NCI-H345 (cell line): Measurements from ENCODE around the gene ATF5.

Source experiments
- DNase-seq: peaks from one replicate; lab custom pipeline; 2025; lab: John Stamatoyannopoulos, UW

The ATF5 gene

DNA sequence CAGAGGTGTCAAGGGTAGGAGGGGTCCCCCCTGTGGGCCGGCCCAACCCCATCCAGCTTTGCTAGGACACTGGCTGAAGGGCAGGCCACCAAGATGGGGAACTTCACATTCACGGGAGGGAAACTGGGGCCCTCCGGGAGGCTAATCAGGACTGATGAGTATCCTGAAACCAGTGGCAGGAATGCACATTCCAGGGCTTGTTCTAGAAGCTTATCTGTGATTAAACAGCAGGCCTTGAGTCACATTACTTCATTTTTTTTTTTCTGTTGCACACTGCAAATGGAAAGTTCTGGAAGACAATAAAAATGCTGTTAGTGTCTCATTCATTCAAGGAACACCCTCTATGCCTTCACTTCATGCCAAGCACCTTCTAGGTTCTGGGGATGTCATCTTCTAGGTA is 47.5 kb downstream of the ATF5 start:
- no peak for DNase-seq

DNA sequence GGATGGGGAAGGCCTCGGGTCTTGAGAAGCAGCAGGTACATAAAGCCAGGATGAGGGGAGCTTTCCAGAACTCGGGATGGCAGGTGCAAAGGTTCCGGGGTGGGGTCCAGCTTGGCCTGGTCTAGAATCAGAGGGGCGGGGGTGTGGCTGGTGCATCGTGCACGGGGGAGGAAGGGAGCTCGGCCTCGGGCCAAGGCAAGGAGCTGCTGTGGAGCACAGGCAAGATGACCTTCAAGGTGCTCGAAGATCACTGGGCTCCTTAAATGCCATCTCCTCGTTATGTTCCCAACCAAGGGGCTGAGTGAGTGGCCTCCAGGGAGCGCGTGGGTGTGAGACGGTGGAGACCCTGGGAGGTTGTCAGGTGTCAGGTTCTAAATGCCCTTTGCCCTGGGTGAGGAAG is 48.1 kb downstream of the ATF5 start:
- DNase-seq: no peak

DNA sequence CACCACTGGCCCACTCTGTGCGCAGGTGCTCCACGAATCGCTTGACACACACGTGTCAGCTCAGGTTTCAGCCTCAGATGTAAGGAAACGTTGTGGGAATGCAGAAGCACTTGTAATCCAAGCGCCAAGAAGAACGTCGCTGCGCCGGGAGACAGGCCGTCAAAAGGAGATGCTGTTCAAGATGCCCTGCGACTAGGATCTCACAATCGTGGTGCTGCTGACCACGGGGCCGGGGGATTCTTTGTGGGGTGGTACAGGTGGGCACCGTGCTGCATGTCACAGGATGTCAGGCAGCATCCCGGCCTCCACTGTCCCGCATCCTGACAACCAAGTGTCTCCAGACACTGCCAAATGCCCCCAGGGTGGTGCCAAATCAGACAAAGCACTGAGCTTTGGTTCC is 48.9 kb downstream of the ATF5 start:
- DNase-seq: no peak

DNA sequence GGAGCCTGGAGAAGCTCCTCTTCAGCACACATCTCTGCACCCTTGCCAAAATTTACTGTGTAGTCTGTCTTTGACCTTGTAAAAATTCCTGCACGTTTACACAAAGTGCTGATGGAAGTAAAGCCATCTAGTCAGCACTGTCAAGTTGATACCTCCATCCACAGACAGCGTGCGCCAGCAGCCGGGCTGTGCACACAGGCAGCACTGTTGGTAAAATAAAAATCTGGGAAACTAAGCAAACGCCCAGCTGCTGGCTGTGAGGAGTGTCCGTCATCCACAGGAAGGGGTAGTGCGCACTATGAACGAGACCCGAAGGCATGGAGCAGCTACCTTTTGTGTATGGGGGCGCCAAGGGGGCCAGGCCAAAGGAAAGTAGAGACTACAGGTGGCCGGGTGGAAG is 49.3 kb downstream of the ATF5 start:
- no peak for DNase-seq

DNA sequence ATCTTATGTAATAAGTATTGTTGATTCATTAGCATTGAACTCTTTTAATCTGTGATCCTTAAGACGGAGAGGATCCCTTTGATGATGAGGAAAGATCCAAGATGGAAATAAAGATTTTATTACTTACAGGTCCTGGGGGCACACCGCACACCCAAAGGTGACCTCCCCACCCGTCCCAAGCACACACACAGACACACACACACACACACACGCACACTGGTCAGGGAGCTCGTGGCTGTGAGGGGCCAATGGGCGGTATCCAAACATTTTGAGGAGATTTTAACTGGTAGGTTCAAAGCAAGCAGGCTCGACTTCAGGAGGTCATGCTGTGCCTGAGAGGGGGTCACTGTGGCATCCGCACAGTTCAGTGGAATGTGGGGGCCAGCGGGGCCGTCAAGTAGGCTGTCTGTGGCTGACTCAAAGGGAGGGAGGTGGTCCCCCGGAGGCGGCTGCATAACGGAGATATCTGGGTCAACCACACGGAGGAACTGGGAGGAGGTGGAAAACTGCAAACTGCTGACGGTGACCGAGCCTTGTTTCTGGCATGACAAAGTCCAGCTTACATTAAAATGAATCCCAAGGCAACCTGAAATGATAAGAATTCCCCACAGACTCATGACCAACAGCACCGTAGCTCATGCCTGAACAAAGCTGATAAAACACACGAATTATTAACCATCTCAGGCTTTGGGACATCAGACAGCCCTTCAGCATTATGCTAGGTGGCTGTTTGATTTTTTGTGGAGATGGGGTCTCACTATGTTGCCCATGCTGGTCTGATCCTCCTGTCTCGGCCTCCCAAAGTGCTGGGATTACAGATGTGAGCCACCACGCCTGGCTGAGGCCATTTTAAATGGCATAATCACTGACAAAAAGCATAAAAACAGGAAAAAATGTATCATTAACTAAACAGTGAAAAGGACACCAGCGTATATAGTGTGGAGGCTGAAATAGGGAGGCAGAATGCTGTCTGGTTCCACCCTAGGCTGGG is 52.9 kb downstream of the ATF5 start:
- no peak for DNase-seq
